Neural progenitor cell (in vitro differentiated cells): Measurements from ENCODE around the gene SCAANT1. TPM values are rescaled to one million over a fixed set of nuclear protein-coding genes. Genes with fewer than 3 reads are reported as not detected.

ENCODE experiments used
- DNase-seq: peaks from one replicate; pipeline ENCODE4 v3.0.0-alpha.2; 2016; ENCODE audit warnings: low spot score
- H2AFZ ChIP-seq: fragments of 200-600 bp; sonication (generic); replicated peaks from 2 replicates; pipeline ENCODE4 v1.6.1; 2016; ENCODE audit warnings: antibody characterized with exemption
- H3F3A ChIP-seq: fragments of 200-600 bp; sonication (generic); 2 replicates; pipeline ENCODE4 v1.6.1; 2016; ENCODE audit warnings: antibody characterized with exemption, low read depth
- H3K27ac ChIP-seq: fragments of 200-600 bp; sonication (generic); 2 replicates; pipeline ENCODE4 v1.5.1; 2016; ENCODE audit warnings: mild to moderate bottlenecking
- H3K27me3 ChIP-seq: fragments of 200-600 bp; sonication (generic); 2 replicates; pipeline ENCODE4 v1.6.1; 2016; ENCODE audit warnings: mild to moderate bottlenecking, moderate library complexity
- H3K36me3 ChIP-seq: fragments of 200-600 bp; sonication (generic); 2 replicates; pipeline ENCODE4 v1.5.1; 2016
- H3K4me1 ChIP-seq: fragments of 200-600 bp; sonication (generic); 2 replicates; pipeline ENCODE4 v1.6.1; 2016; ENCODE audit warnings: mixed run types
- H3K4me2 ChIP-seq: fragments of 200-600 bp; sonication (generic); 2 replicates; pipeline ENCODE4 v1.6.1; 2016
- H3K4me3 ChIP-seq: fragments of 200-600 bp; sonication (generic); 2 replicates; pipeline ENCODE4 v1.5.1; 2016
- H3K79me2 ChIP-seq: fragments of 200-600 bp; sonication (generic); 2 replicates; pipeline ENCODE4 v1.6.1; 2016; ENCODE audit warnings: low read depth
- H3K9ac ChIP-seq: fragments of 200-600 bp; sonication (generic); 2 replicates; pipeline ENCODE4 v1.6.1; 2016
- H3K9me3 ChIP-seq: fragments of 200-600 bp; sonication (generic); 2 replicates; pipeline ENCODE4 v1.5.1; 2016; ENCODE audit warnings: low read depth
- H4K20me1 ChIP-seq: fragments of 200-600 bp; sonication (generic); 2 replicates; pipeline ENCODE4 v1.6.1; 2016; ENCODE audit warnings: low read depth
- H3K27ac Mint-ChIP-seq: 3 replicates; pipeline ENCODE4 v1.8.0; 2021; ENCODE audit warnings: mixed read lengths
- H3K27me3 Mint-ChIP-seq: 2 replicates; pipeline ENCODE4 v1.8.0; 2022; ENCODE audit warnings: low read depth, mild to moderate bottlenecking, inconsistent platforms, moderate library complexity, mixed read lengths; ENCODE audit not compliant: insufficient read depth
- H3K36me3 Mint-ChIP-seq: 3 replicates; pipeline ENCODE4 v1.8.0; 2021; ENCODE audit warnings: mixed read lengths
- H3K4me1 Mint-ChIP-seq: 3 replicates; pipeline ENCODE4 v1.8.0; 2021; ENCODE audit warnings: mixed read lengths
- H3K4me3 Mint-ChIP-seq: 3 replicates; pipeline ENCODE4 v1.8.0; 2021; ENCODE audit warnings: mild to moderate bottlenecking, moderate library complexity, mixed read lengths
- H3K9me3 Mint-ChIP-seq: 3 replicates; pipeline ENCODE4 v1.8.0; 2020; ENCODE audit warnings: mixed read lengths
- EZH2 ChIP-seq: fragments of 200-600 bp; sonication (generic); IDR thresholded peaks from 2 replicates; pipeline ENCODE4 v1.6.1; 2017; ENCODE audit warnings: antibody characterized with exemption, mild to moderate bottlenecking, moderate library complexity
- EZH2phosphoT487 ChIP-seq: fragments of 200-600 bp; sonication (generic); IDR thresholded peaks from 2 replicates; pipeline ENCODE4 v1.6.1; 2017; ENCODE audit warnings: antibody characterized with exemption
- total RNA-seq: library from RNA; depleted of rRNA; stranded (reverse); fragments of >200 nt; gene quantifications from 2 replicates; pipeline ENCODE4 v1.2.3, GENCODE V29; 2015; ENCODE audit warnings: low replicate concordance
- TF ChIP-seq, protein P1 (sequence below): fragments of 200-600 bp; sonication (generic); IDR thresholded peaks from 2 replicates; pipeline ENCODE4 v1.5.1; 2017; ENCODE audit warnings: antibody characterized with exemption, mild to moderate bottlenecking

Gene SCAANT1
- total RNA-seq, 1 donor from 2014 or later, result not detected

DNA sequence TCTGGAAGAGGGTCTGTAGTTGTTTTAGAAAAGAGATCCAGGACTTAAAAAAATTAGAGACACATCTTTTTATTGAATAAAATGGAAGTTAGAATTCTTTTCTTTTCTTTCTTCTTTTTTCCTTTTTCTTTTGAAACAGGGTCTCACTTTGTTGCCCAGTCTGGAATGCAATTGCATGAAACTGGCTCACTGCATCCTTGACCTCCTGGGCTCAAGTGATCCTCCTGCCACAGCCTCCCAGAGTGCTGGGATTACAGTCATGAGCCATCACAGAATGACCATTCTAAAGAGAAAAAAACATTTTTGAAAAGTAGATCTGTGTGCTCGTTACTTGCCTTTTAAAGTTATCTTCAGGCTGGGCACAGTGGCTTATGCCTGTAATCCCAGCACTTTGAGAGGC lies 45.0 kb downstream of the SCAANT1 start:
- no peaks in the 10 kb centered on the region for H3K9me3 Mint-ChIP-seq
- TF ChIP-seq EZH2phosphoT487, result no peak
- TF ChIP-seq, protein P1, sequence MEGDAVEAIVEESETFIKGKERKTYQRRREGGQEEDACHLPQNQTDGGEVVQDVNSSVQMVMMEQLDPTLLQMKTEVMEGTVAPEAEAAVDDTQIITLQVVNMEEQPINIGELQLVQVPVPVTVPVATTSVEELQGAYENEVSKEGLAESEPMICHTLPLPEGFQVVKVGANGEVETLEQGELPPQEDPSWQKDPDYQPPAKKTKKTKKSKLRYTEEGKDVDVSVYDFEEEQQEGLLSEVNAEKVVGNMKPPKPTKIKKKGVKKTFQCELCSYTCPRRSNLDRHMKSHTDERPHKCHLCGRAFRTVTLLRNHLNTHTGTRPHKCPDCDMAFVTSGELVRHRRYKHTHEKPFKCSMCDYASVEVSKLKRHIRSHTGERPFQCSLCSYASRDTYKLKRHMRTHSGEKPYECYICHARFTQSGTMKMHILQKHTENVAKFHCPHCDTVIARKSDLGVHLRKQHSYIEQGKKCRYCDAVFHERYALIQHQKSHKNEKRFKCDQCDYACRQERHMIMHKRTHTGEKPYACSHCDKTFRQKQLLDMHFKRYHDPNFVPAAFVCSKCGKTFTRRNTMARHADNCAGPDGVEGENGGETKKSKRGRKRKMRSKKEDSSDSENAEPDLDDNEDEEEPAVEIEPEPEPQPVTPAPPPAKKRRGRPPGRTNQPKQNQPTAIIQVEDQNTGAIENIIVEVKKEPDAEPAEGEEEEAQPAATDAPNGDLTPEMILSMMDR, result no peak
- TF ChIP-seq EZH2, result no peak
- H3K36me3 ChIP-seq, result no peaks in the 10 kb centered on the region
- DNase-seq, result no peak
- H3F3A ChIP-seq, result no peaks in the 10 kb centered on the region
- peaks cover 5% of the 10 kb centered on the region for H3K27me3 Mint-ChIP-seq
- no peaks in the 10 kb centered on the region for H3K27me3 ChIP-seq
- H2AFZ ChIP-seq, result no peak overlapping the region
- no peak overlapping the region for H3K27ac Mint-ChIP-seq
- H3K4me3 Mint-ChIP-seq, result no peak overlapping the region
- H4K20me1 ChIP-seq, result peaks cover 31% of the 10 kb centered on the region
- no peak overlapping the region for H3K4me3 ChIP-seq
- peaks cover 89% of the 10 kb centered on the region for H3K79me2 ChIP-seq
- peaks cover 22% of the 10 kb centered on the region for H3K4me1 Mint-ChIP-seq
- H3K4me1 ChIP-seq, result peaks cover 24% of the 10 kb centered on the region
- H3K9ac ChIP-seq, result no peak overlapping the region
- H3K4me2 ChIP-seq, result no peak overlapping the region
- no peak overlapping the region for H3K27ac ChIP-seq
- H3K9me3 ChIP-seq, result no peaks in the 10 kb centered on the region
- H3K36me3 Mint-ChIP-seq, result peaks cover 14% of the 10 kb centered on the region

DNA sequence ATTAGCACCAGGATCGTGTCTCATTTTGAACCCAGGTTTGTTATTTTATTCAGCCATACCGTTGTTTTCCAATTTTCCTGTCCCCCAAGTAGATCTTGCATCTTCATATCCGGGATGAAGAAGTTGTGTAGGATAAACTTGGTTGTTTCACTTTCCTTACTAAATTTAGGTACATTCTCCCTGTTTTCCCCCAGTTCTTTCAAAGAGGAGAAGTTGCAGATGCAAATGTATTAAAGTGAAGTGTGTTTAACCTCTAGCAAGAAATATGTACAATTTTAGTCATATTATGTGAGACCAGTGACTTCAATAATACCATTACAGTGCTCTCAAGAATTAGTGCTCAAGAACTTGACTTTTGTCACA lies 47.2 kb downstream of the SCAANT1 start:
- H3K4me3 Mint-ChIP-seq, result peak overlapping the region; percentile 93
- Histone ChIP-seq H4K20me1 (peaks cover 16% of the 10 kb centered on the region), H2AFZ (no peak overlapping the region), H3K9me3 (no peaks in the 10 kb centered on the region), H3K4me1 (peaks cover 14% of the 10 kb centered on the region), H3K27me3 (no peaks in the 10 kb centered on the region), H3F3A (no peaks in the 10 kb centered on the region), H3K4me3 (peak overlapping the region; percentile 99), H3K9ac (no peak overlapping the region), H3K4me2 (peak overlapping the region; percentile 72), H3K27ac (no peak overlapping the region), H3K36me3 (no peaks in the 10 kb centered on the region), H3K79me2 (peaks cover 89% of the 10 kb centered on the region)
- H3K9me3 Mint-ChIP-seq, result no peaks in the 10 kb centered on the region
- peaks cover 27% of the 10 kb centered on the region for H3K4me1 Mint-ChIP-seq
- DNase-seq, result no peak
- peaks cover 14% of the 10 kb centered on the region for H3K36me3 Mint-ChIP-seq
- TF ChIP-seq, protein P1, result no peak
- TF ChIP-seq EZH2 (no peak), EZH2phosphoT487 (no peak)
- peaks cover 5% of the 10 kb centered on the region for H3K27me3 Mint-ChIP-seq
- peak overlapping the region; percentile 89 for H3K27ac Mint-ChIP-seq

DNA sequence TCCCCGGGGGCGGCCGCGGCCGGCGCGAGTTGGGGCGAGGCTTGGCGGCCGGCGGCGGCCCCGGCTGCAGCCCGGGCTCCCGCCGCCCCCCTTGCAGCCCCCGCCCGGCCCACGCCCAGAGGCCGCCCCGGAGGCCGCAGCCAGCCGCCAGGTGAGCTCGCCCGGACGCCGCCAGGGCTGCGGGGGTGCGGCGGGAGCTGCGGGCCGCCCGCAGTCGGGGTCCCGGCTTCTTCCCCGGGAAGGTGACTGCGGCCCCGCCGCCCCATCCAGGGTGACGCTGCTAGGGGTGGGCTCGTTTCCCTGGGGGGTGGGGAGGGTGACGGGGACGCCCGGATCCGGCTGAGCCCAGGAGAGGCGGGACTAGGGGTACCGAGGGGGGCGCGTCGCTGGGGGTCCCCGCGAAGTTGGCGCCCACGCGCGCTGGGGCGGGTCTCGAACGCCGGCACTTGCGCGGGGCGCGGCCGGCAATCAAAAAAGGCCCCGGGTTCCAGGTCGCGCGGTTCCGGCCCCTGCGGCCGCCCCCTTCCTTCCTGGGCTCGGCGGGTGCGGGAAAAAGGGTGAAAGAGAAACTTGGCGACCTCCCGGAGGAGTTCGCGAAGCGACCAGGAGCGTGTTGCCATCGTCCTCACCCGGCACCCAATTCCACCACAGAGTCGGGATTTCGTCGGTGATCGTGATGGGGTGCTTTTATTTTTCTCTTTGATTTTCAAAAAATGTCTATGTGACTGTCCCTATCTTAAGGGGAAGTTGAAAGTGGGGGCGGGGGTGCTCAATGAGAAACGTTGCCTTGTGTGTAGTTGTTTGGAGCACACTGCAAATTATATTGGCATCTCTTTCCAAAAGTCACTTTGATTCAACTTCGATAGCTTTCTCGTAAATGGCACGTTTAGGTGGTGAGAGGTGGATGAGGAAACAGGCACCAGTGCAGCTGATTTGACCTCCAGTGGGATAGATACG lies 47.9 kb downstream of the SCAANT1 start:
- no peaks in the 10 kb centered on the region for H3K36me3 ChIP-seq
- no peaks in the 10 kb centered on the region for H3K9me3 ChIP-seq
- H3K9ac ChIP-seq, result peak overlapping the region; percentile 49
- Mint-ChIP-seq H3K27me3 (peaks cover 4% of the 10 kb centered on the region), H3K9me3 (no peaks in the 10 kb centered on the region), H3K4me1 (peaks cover 27% of the 10 kb centered on the region), H3K4me3 (peak overlapping the region; percentile 93), H3K27ac (peak overlapping the region; percentile 89), H3K36me3 (peaks cover 14% of the 10 kb centered on the region)
- TF ChIP-seq EZH2 (no peak), EZH2phosphoT487 (no peak)
- TF ChIP-seq, protein P1, result no peak
- DNase-seq, result no peak
- H3K79me2 ChIP-seq, result peaks cover 89% of the 10 kb centered on the region
- H3F3A ChIP-seq, result no peaks in the 10 kb centered on the region
- H3K4me3 ChIP-seq, result peak overlapping the region; percentile 99
- peaks cover 10% of the 10 kb centered on the region for H4K20me1 ChIP-seq
- H3K4me2 ChIP-seq, result peak overlapping the region; percentile 72
- H3K4me1 ChIP-seq, result peaks cover 14% of the 10 kb centered on the region
- H3K27me3 ChIP-seq, result no peaks in the 10 kb centered on the region
- peak overlapping the region; percentile 96 for H2AFZ ChIP-seq
- no peak overlapping the region for H3K27ac ChIP-seq
